Fibroblast of lung (primary cell): ENCODE data around the gene IL10. TPM values are rescaled to one million over a fixed set of nuclear protein-coding genes. Genes with fewer than 3 reads are reported as not detected.
A peak's percentile ranks its signal among the peaks of the same experiment; 100 is the strongest.

Experiments
- DNase-seq, 2 donors: peaks; one replicate each; pipeline versions ENCODE4 v3.0.0 to v3.0.0-alpha.2; 2010; ENCODE audit warnings: low read depth in 2 of 2
- H2AFZ ChIP-seq: 2 replicates; pipeline ENCODE4 v1.5.1; 2012; ENCODE audit warnings: low read length, control low read depth, inconsistent platforms
- H3K27ac ChIP-seq: 2 replicates; pipeline ENCODE4 v1.5.1; 2011; ENCODE audit warnings: low read length, control low read depth; ENCODE audit not compliant: insufficient read depth
- H3K27me3 ChIP-seq: 2 replicates; pipeline ENCODE4 v1.5.1; 2011; ENCODE audit warnings: mild to moderate bottlenecking, low read length; ENCODE audit not compliant: control insufficient read depth, insufficient read depth
- H3K36me3 ChIP-seq: 2 replicates; pipeline ENCODE4 v1.5.1; 2011; ENCODE audit warnings: low read length; ENCODE audit not compliant: control insufficient read depth, insufficient read depth
- H3K4me1 ChIP-seq: 2 replicates; pipeline ENCODE4 v1.5.1; 2011; ENCODE audit warnings: low read length; ENCODE audit not compliant: control insufficient read depth, insufficient read depth; ENCODE audit errors: extremely low read depth
- H3K4me2 ChIP-seq: 2 replicates; pipeline ENCODE4 v1.5.1; 2011; ENCODE audit warnings: low read length, control low read depth; ENCODE audit not compliant: insufficient read depth; ENCODE audit errors: extremely low read depth
- H3K4me3 ChIP-seq, 4 experiments: fragments of 200-600 bp in 1 of 4; sonication (generic) in 1 of 4; replicated peaks in 1 of 4; 2 replicates each; pipeline ENCODE4 v1.5.1; 2011 to 2016; ENCODE audit warnings: low read length in 4 of 4, low read depth in 3 of 4, mild to moderate bottlenecking in 3 of 4, control low read depth in 2 of 4, inconsistent platforms in 1 of 4, mixed read lengths in 1 of 4; ENCODE audit not compliant: insufficient read depth in 1 of 4; ENCODE audit errors: control extremely low read depth in 1 of 4
- H3K79me2 ChIP-seq: 2 replicates; pipeline ENCODE4 v1.5.1; 2012; ENCODE audit warnings: mild to moderate bottlenecking, low read length, inconsistent platforms; ENCODE audit not compliant: control insufficient read depth, insufficient read depth
- H3K9ac ChIP-seq: 2 replicates; pipeline ENCODE4 v1.5.1; 2011; ENCODE audit warnings: mild to moderate bottlenecking, low read length, control low read depth; ENCODE audit not compliant: insufficient read depth
- H3K9me3 ChIP-seq: 2 replicates; pipeline ENCODE4 v1.5.1; 2012; ENCODE audit warnings: low read depth, low read length; ENCODE audit not compliant: control insufficient read depth, insufficient read depth
- H4K20me1 ChIP-seq: 2 replicates; pipeline ENCODE4 v1.5.1; 2011; ENCODE audit warnings: low read length; ENCODE audit not compliant: control insufficient read depth, insufficient read depth; ENCODE audit errors: extremely low read depth
- EZH2 ChIP-seq: IDR thresholded peaks from 2 replicates; pipeline ENCODE4 v1.5.1; 2012; ENCODE audit warnings: low read length, control low read depth, mild to moderate bottlenecking; ENCODE audit errors: missing control alignments
- polyA plus RNA-seq, 2 donors: library from polyadenylated mRNA; depleted of rRNA in 1 of 2; stranded (reverse) in 1 of 2; unstranded in 1 of 2; fragments of >200 nt; gene quantifications; 2 replicates each; pipeline ENCODE4 v1.2.1, GENCODE V29; 2011 to 2012; ENCODE audit warnings: missing spikeins in 1 of 2
- total RNA-seq: library from RNA; depleted of rRNA; stranded (reverse); fragments of >200 nt; gene quantifications from 2 replicates; pipeline ENCODE4 v1.2.1, GENCODE V29; 2014
- TF ChIP-seq, protein P1 (sequence below), 2 donors: IDR thresholded peaks in 1 of 2; conservative IDR thresholded peaks in 1 of 2; 1 replicate in 1 of 2; 2 replicates in 1 of 2; pipeline ENCODE4 v1.5.1; 2011 to 2012; ENCODE audit warnings: low read length in 2 of 2, control low read depth in 1 of 2, inconsistent platforms in 1 of 2, low read depth in 1 of 2, mild to moderate bottlenecking in 1 of 2

The IL10 gene
- total and polyA plus RNA-seq, 2 donors (not counting 1 experiment from before 2014, with no cell fraction given) = not detected

- DNase-seq = no peak
- no peak overlapping the region for H3K4me2 ChIP-seq
- no peaks in the 10 kb centered on the region for H3K36me3 ChIP-seq
- no peak overlapping the region for H3K27ac ChIP-seq
- H3K79me2 ChIP-seq = no peaks in the 10 kb centered on the region
- H4K20me1 ChIP-seq = no peaks in the 10 kb centered on the region
- H3K4me3 ChIP-seq = no peak overlapping the region
- no peak overlapping the region for H3K9ac ChIP-seq
- no peaks in the 10 kb centered on the region for H3K9me3 ChIP-seq
- H3K4me1 ChIP-seq = peaks cover 2% of the 10 kb centered on the region
- H2AFZ ChIP-seq = no peak overlapping the region
- H3K27me3 ChIP-seq = no peaks in the 10 kb centered on the region
- TF ChIP-seq, protein P1, sequence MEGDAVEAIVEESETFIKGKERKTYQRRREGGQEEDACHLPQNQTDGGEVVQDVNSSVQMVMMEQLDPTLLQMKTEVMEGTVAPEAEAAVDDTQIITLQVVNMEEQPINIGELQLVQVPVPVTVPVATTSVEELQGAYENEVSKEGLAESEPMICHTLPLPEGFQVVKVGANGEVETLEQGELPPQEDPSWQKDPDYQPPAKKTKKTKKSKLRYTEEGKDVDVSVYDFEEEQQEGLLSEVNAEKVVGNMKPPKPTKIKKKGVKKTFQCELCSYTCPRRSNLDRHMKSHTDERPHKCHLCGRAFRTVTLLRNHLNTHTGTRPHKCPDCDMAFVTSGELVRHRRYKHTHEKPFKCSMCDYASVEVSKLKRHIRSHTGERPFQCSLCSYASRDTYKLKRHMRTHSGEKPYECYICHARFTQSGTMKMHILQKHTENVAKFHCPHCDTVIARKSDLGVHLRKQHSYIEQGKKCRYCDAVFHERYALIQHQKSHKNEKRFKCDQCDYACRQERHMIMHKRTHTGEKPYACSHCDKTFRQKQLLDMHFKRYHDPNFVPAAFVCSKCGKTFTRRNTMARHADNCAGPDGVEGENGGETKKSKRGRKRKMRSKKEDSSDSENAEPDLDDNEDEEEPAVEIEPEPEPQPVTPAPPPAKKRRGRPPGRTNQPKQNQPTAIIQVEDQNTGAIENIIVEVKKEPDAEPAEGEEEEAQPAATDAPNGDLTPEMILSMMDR (conservative IDR thresholded peaks at IDR 0.05 in 1 of 2, IDR thresholded peaks at IDR 0.05 in 1 of 2; ENCODE audit: low read depth in 1 of 2, low read length in 2 of 2) = no peak
- no peak for TF ChIP-seq EZH2
These were observed 32.8 kb downstream of the IL10 start for GRCh38 chr1:206739411-206740076.

DNA sequence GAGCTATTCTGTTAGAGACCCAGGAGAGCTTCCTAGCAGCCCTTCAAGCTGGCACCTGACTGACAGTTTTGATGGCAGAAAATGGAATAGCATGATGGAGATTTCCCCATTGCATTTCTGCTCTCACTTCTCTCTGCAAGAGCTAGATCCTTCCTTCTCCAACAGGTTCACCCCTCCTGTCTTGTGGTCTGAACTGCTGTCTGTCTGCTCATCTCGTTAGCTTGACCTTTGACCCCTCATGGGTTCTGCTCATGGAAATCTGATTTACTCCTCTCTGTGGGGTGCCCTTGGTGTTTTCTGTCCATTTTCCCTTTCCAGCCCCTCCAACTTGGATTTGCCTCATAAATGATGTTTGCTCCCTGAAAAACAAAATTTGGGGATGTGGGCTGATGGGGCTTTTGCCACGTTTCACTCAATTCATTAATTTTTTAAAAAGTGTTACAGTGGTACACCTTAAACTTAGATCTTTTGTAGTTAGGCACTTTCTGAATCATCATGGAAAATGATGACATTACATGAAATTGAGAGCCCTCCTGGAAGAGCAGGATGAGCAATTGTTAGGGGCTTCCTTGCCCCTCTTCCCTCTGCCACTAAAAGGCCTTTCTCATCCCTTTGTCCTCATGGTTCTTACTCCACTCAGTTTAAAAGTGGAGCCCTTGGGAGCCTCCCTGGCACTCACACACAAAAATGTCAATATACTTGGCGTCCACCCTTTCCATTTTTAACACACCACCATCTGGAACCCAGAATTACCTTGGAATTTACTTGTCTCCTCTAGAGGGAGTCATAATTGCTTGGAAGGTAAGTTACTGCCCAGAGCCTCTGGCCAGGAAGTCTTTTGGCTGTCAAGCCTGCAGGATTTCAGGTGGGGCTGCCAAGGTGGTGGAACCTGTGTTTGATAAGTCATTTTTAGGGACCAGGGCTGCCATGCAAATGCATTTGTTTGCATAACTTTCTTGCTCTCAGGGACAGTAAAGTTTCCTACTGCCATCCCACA is 33.6 kb downstream of the IL10 start:
- no peak for TF ChIP-seq EZH2
- TF ChIP-seq, protein P1 (conservative IDR thresholded peaks at IDR 0.05 in 1 of 2, IDR thresholded peaks at IDR 0.05 in 1 of 2; ENCODE audit: low read depth in 1 of 2, low read length in 2 of 2) = peak; percentile 26 to 45
- DNase-seq = peak; percentile 33 to 39

DNA sequence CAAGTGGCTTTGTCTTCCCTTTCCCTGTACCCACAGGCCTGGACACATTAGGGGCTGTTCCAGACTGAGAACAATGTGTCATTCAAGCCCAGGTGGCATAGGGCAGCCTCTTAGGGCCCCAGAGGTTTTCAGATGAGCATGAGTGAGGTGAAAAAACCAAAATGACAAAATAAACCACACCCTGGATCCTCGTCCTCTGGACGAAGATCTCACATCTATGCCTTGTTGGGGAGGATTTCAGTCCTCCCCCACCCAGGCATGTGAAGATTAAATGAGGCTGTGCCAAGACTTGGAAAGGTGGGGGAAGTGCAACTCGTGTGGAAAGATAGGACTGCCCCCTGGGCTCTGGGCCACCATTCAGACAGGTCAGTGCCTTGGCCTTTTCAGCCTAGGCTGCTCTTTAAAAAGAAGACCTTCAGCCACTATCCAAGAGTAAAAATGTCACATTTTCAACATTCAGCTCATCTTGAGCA is 34.5 kb downstream of the IL10 start:
- Histone ChIP-seq H3K4me1 (peaks cover 2% of the 10 kb centered on the region), H3K27ac (no peak overlapping the region), H2AFZ (no peak overlapping the region), H3K9me3 (no peaks in the 10 kb centered on the region), H3K4me3 (no peak overlapping the region), H3K4me2 (no peak overlapping the region), H3K9ac (no peak overlapping the region), H3K27me3 (no peaks in the 10 kb centered on the region), H3K36me3 (peaks cover 4% of the 10 kb centered on the region), H4K20me1 (no peaks in the 10 kb centered on the region), H3K79me2 (no peaks in the 10 kb centered on the region)
- no peak for DNase-seq
- no peak for TF ChIP-seq EZH2
- TF ChIP-seq, protein P1 (conservative IDR thresholded peaks at IDR 0.05 in 1 of 2, IDR thresholded peaks at IDR 0.05 in 1 of 2; ENCODE audit: low read depth in 1 of 2, low read length in 2 of 2) = no peak

More for the DNA sequence above, 33.6 kb downstream of the IL10 start:
- H3K9ac ChIP-seq = no peak overlapping the region
- H3K79me2 ChIP-seq = no peaks in the 10 kb centered on the region
- H3K4me3 ChIP-seq = no peak overlapping the region
- no peak overlapping the region for H2AFZ ChIP-seq
- H3K4me1 ChIP-seq = peaks cover 2% of the 10 kb centered on the region
- H3K9me3 ChIP-seq = no peaks in the 10 kb centered on the region
- H3K4me2 ChIP-seq = no peak overlapping the region
- H3K36me3 ChIP-seq = no peaks in the 10 kb centered on the region
- no peak overlapping the region for H3K27ac ChIP-seq
- H4K20me1 ChIP-seq = no peaks in the 10 kb centered on the region
- no peaks in the 10 kb centered on the region for H3K27me3 ChIP-seq
